ENCODE measurements around the gene PIGO.

DNA sequence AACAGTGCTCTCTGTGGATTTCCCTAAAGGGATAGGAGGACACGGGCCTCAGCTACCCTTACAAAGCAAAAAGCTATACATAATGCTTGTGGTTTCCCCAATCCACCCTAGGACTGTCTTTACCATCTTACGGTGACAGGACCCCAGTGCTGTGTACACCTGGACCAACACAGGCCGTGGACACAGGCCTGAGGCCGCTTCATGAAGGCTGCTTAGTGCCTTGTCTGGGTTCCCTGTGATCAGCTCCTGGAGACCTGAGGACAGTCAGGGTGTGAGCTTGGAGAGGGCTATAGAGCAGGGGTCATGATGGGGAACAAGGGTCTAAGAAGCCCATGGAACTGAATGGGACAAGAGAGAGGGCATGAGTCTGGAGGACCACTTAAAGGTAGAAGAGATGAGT, 19.5 kb downstream of the PIGO start:
- TF ChIP-seq STAT1 (IDR thresholded peaks at IDR 0.05; ENCODE audit: unreplicated experiment) (no peak), CTCF (conservative IDR thresholded peaks at IDR 0.05; ENCODE audit: low read depth in 2 of 2) (no peak), ZNF114 (CRISPR knock-in tag; IDR thresholded peaks at IDR 0.05) (no peak), CREB1 (CRISPR knock-in tag; IDR thresholded peaks at IDR 0.05; ENCODE audit: low read depth) (no peak), POLR2AphosphoS5 (IDR thresholded peaks at IDR 0.05; ENCODE audit: low read depth) (no peak), JUNB (IDR thresholded peaks at IDR 0.05; ENCODE audit: unreplicated experiment) (no peak), EZH2 (IDR thresholded peaks at IDR 0.05; ENCODE audit: low read depth, unreplicated experiment) (no peak)

Data from GM23338 (cell line).